D721Med (cell line): ENCODE measurements around the gene ESRRG.

Source experiments
- DNase-seq: peaks from one replicate; pipeline ENCODE4 v3.0.0; 2011; ENCODE audit warnings: low spot score; ENCODE audit not compliant: insufficient read length
- FAIRE-seq: peaks from 2 replicates; lab custom pipeline; 2011; peaks lifted over from hg19 to GRCh38; lab: Jason Lieb, UNC
- CTCF ChIP-seq: IDR thresholded peaks from 2 replicates; pipeline ENCODE4 v1.5.1; 2012; ENCODE audit warnings: mild to moderate bottlenecking, control low read depth; ENCODE audit not compliant: insufficient read depth; ENCODE audit errors: missing control alignments

The ESRRG gene

DNA sequence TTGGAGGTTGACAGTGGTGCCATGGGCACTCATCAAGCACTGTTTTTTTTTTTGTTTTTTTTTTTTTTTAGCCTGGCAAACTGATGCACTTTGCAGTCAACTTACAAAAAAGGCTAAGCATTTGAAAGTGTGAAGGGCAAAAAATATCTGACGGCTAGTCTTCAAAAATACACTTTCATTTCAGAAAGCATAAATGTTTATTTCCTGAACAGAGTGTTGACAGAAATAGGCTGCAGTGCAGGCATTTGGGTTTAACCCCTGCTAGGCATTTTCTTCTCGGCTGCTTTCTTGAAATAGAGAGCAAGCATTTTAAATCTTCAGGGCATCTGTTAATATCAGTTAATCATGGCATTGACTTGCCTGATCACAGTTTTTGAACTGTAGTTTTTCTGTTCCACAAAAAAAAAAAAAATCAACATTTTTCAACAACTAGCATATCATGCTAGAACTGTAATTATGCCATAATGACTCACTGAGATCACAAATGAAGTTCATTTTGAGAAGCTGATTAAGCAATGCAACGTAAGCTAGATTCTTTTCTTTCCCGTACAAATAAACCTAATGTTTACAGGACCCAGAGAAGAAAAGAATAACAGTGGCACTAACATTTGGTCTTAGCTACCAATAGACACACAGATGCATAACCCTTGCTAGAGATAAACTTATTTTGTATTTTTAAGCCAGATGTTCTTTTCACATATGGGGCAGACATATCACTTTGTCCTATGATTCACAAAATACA is 199.6 kb downstream of the ESRRG start:
- TF ChIP-seq CTCF = no peak
- FAIRE-seq = peak; percentile 92
- DNase-seq = no peak

DNA sequence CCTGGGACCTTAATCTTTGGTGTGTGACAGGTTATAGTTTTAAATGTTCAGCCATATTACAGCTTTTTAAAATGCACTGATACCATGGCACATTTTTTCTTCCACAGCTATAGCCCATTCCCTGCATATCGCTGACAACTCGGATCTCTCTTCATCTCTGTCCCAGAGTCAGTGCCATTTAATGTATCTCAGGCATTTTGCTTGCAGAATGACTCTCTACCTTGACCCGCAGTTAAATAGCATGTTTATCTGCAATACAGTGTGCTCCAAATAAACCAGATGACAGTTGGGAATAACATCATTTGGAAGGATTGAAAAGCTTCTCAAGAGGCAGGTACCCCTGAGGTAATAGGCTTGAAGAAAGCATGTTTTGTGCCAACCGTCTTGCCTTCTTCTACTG is 200.2 kb downstream of the ESRRG start:
- DNase-seq (no peak), FAIRE-seq (no peak)
- TF ChIP-seq CTCF = no peak

DNA sequence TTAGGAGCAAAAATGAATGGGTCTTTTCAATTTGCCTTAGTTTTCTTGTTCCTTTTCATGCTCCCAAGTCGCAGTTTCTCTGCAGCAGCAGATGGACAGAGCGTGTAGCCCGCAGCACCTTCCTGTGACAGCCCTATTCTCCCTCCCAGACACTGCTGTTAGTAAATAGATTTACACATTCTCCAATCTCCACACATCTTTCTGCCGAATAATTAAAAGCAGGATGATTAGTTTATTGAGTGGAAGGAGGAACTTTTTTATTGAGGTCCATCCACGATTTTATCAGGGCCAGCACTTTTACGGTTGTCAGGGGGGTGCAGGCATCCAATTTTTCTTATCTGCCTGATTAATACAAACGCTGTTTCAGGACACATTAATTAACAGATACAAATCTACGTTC is 201.8 kb downstream of the ESRRG start:
- FAIRE-seq (peak; percentile 11), DNase-seq (no peak)
- TF ChIP-seq CTCF = no peak

- FAIRE-seq (peak; percentile 84), DNase-seq (no peak)
- TF ChIP-seq CTCF = no peak
Measured at GRCh38 chr1:216518844-216519627, 204.2 kb downstream of the ESRRG start.

DNA sequence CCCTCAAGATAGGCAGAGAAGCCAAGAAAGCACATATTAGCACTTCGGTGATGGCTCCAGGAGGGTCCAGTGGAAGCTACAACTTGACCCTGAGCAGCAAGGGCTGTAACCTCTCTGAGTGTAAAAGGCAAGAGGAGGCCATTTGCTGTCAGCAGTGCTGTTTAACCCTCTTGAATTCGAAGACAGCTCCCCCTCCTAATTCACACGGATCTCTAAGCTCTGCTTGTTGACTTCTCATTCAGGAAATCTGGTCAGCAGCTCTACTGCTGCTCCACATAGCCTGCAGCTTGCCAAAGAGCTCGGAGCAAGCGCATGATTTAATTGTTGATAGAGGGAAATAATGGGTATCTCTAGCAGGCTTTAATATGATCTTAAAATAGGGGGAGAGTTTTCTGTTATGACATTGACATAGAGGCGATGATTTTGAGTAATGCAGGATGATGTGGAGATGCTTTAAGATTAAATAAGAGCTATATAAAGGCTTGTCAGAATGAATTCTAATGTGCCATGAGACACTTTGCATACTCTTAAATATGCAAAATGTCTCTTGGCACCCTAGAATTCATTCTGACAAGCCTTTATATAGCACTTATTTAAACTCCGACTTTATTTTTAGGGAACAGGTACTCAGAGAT is 220.6 kb downstream of the ESRRG start:
- FAIRE-seq (peak; percentile 56), DNase-seq (no peak)
- no peak for TF ChIP-seq CTCF

GRCh38 chr1:216500273-216500967 is 222.8 kb downstream of the ESRRG start:
- DNase-seq (no peak), FAIRE-seq (peak; percentile 84)
- no peak for TF ChIP-seq CTCF
